ENCODE data around the gene TBC1D10B.

The TBC1D10B gene

GRCh38 chr16:30357715-30358576, 12.3 kb downstream of the TBC1D10B start:
- Histone ChIP-seq H3K9me3 (ENCODE audit: control insufficient read depth, insufficient read depth, low read length) (no peaks in the 10 kb centered on the region), H3K36me3 (ENCODE audit: control insufficient read depth, insufficient read depth, low read length) (peaks cover 34% of the 10 kb centered on the region), H3K27me3 (ENCODE audit: control insufficient read depth, insufficient read depth, low read length) (no peaks in the 10 kb centered on the region), H3K4me3 (ENCODE audit: low read depth, low read length) (no peak overlapping the region), H3K4me1 (ENCODE audit: control insufficient read depth, insufficient read depth, low read length) (peaks cover 7% of the 10 kb centered on the region; the same call in 1 of the 2 replicates), H3K9ac (ENCODE audit: low read depth, low read length) (no peak overlapping the region), H3K27ac (ENCODE audit: low read depth, low read length) (no peak overlapping the region)

GRCh38 chr16:30357085-30357714, 13.1 kb downstream of the TBC1D10B start:
- no peaks in the 10 kb centered on the region for H3K27me3 ChIP-seq (ENCODE audit: control insufficient read depth, insufficient read depth, low read length)
- H3K4me1 ChIP-seq (ENCODE audit: control insufficient read depth, insufficient read depth, low read length) = peaks cover 7% of the 10 kb centered on the region; the same call in 1 of the 2 replicates
- no peaks in the 10 kb centered on the region for H3K9me3 ChIP-seq (ENCODE audit: control insufficient read depth, insufficient read depth, low read length)
- H3K9ac ChIP-seq (ENCODE audit: low read depth, low read length) = no peak overlapping the region
- peaks cover 40% of the 10 kb centered on the region for H3K36me3 ChIP-seq (ENCODE audit: control insufficient read depth, insufficient read depth, low read length)
- no peak overlapping the region for H3K4me3 ChIP-seq (ENCODE audit: low read depth, low read length)
- no peak overlapping the region for H3K27ac ChIP-seq (ENCODE audit: low read depth, low read length)

- Histone ChIP-seq H3K27me3 (ENCODE audit: control insufficient read depth, insufficient read depth, low read length) (no peaks in the 10 kb centered on the region), H3K27ac (ENCODE audit: low read depth, low read length) (peak overlapping the region; percentile 97), H3K4me3 (ENCODE audit: low read depth, low read length) (peak overlapping the region; percentile 90), H3K9me3 (ENCODE audit: control insufficient read depth, insufficient read depth, low read length) (no peaks in the 10 kb centered on the region), H3K4me1 (ENCODE audit: control insufficient read depth, insufficient read depth, low read length) (peaks cover 7% of the 10 kb centered on the region; the same call in 1 of the 2 replicates), H3K36me3 (ENCODE audit: control insufficient read depth, insufficient read depth, low read length) (peaks cover 45% of the 10 kb centered on the region), H3K9ac (ENCODE audit: low read depth, low read length) (no peak overlapping the region)
Observed at GRCh38 chr16:30356401-30357084, 13.8 kb downstream of the TBC1D10B start.

GRCh38 chr16:30355954-30356308, 14.4 kb downstream of the TBC1D10B start:
- Histone ChIP-seq H3K27ac (ENCODE audit: low read depth, low read length) (peak overlapping the region; percentile 97), H3K27me3 (ENCODE audit: control insufficient read depth, insufficient read depth, low read length) (no peaks in the 10 kb centered on the region), H3K4me1 (ENCODE audit: control insufficient read depth, insufficient read depth, low read length) (peaks cover 7% of the 10 kb centered on the region; the same call in 1 of the 2 replicates), H3K36me3 (ENCODE audit: control insufficient read depth, insufficient read depth, low read length) (peaks cover 51% of the 10 kb centered on the region), H3K9me3 (ENCODE audit: control insufficient read depth, insufficient read depth, low read length) (no peaks in the 10 kb centered on the region), H3K9ac (ENCODE audit: low read depth, low read length) (peak overlapping the region; percentile 93), H3K4me3 (ENCODE audit: low read depth, low read length) (peak overlapping the region; percentile 90)

GRCh38 chr16:30355144-30355953, 14.9 kb downstream of the TBC1D10B start, which contains the start of gene CD2BP2:
TSS of gene CD2BP2 (minus strand) at chr16:30355308. CDS start at chr16:30354681, 627 bp downstream.
- Histone ChIP-seq H3K4me1 (ENCODE audit: control insufficient read depth, insufficient read depth, low read length) (peaks cover 7% of the 10 kb centered on the region; the same call in 1 of the 2 replicates), H3K36me3 (ENCODE audit: control insufficient read depth, insufficient read depth, low read length) (peaks cover 57% of the 10 kb centered on the region)

GRCh38 chr16:30354423-30355143, 15.7 kb downstream of the TBC1D10B start:
- peaks cover 7% of the 10 kb centered on the region; the same call in 1 of the 2 replicates for H3K4me1 ChIP-seq (ENCODE audit: control insufficient read depth, insufficient read depth, low read length)
- peak overlapping the region; percentile 90 for H3K4me3 ChIP-seq (ENCODE audit: low read depth, low read length)
- peaks cover 65% of the 10 kb centered on the region for H3K36me3 ChIP-seq (ENCODE audit: control insufficient read depth, insufficient read depth, low read length)
- no peaks in the 10 kb centered on the region for H3K27me3 ChIP-seq (ENCODE audit: control insufficient read depth, insufficient read depth, low read length)
- peak overlapping the region; percentile 97 for H3K27ac ChIP-seq (ENCODE audit: low read depth, low read length)
- H3K9me3 ChIP-seq (ENCODE audit: control insufficient read depth, insufficient read depth, low read length) = no peaks in the 10 kb centered on the region
- peak overlapping the region; percentile 93 for H3K9ac ChIP-seq (ENCODE audit: low read depth, low read length)

More at GRCh38 chr16:30355144-30355953, 14.9 kb downstream of the TBC1D10B start, which contains the start of gene CD2BP2:
- H3K9me3 ChIP-seq (ENCODE audit: control insufficient read depth, insufficient read depth, low read length) = no peaks in the 10 kb centered on the region
- peak within 1 kb of the TSS; percentile 93 for H3K9ac ChIP-seq (ENCODE audit: low read depth, low read length)
- H3K27me3 ChIP-seq (ENCODE audit: control insufficient read depth, insufficient read depth, low read length) = no peaks in the 10 kb centered on the region
- H3K27ac ChIP-seq (ENCODE audit: low read depth, low read length) = peak within 1 kb of the TSS; percentile 97
- H3K4me3 ChIP-seq (ENCODE audit: low read depth, low read length) = peak within 1 kb of the TSS; percentile 90

- Histone ChIP-seq H3K4me1 (ENCODE audit: control insufficient read depth, insufficient read depth, low read length) (peaks cover 7% of the 10 kb centered on the region; the same call in 1 of the 2 replicates), H3K27ac (ENCODE audit: low read depth, low read length) (peak overlapping the region; percentile 8), H3K9ac (ENCODE audit: low read depth, low read length) (0 out of 2 replicates have a peak overlapping the region, but pooled peaks have one; percentile 12), H3K9me3 (ENCODE audit: control insufficient read depth, insufficient read depth, low read length) (no peaks in the 10 kb centered on the region), H3K36me3 (ENCODE audit: control insufficient read depth, insufficient read depth, low read length) (peaks cover 61% of the 10 kb centered on the region), H3K4me3 (ENCODE audit: low read depth, low read length) (peak overlapping the region; percentile 90; the same call in 1 of the 2 replicates), H3K27me3 (ENCODE audit: control insufficient read depth, insufficient read depth, low read length) (no peaks in the 10 kb centered on the region)
Observed at GRCh38 chr16:30353438-30354129, 16.7 kb downstream of the TBC1D10B start.

GRCh38 chr16:30352488-30353401, 17.5 kb downstream of the TBC1D10B start:
- Histone ChIP-seq H3K27ac (ENCODE audit: low read depth, low read length) (no peak overlapping the region), H3K4me1 (ENCODE audit: control insufficient read depth, insufficient read depth, low read length) (peaks cover 7% of the 10 kb centered on the region; the same call in 1 of the 2 replicates), H3K36me3 (ENCODE audit: control insufficient read depth, insufficient read depth, low read length) (peaks cover 56% of the 10 kb centered on the region)

More at GRCh38 chr16:30352488-30353401, 17.5 kb downstream of the TBC1D10B start:
- Histone ChIP-seq H3K9me3 (ENCODE audit: control insufficient read depth, insufficient read depth, low read length) (no peaks in the 10 kb centered on the region), H3K4me3 (ENCODE audit: low read depth, low read length) (no peak overlapping the region), H3K27me3 (ENCODE audit: control insufficient read depth, insufficient read depth, low read length) (no peaks in the 10 kb centered on the region), H3K9ac (ENCODE audit: low read depth, low read length) (no peak overlapping the region)

All from HUES48 (cell line).